RWPE1 (cell line): Measurements from ENCODE around the gene FADS3.
"Not testable (repeated sequence)": the region's sequence is repeated elsewhere in the genome, so short reads cannot be mapped to it uniquely, and the experiment has no call there.

Source experiments
- CTCF ChIA-PET: fragments of 350-600 bp; sonication (Branson Sonifier 250); formaldehyde crosslinking; extraction: SDS; loops from one replicate; lab custom pipeline; 2021; lab: Yijun Ruan, JAX
- POLR2A ChIA-PET: fragments of 400-600 bp; formaldehyde crosslinking; extraction: SDS; loops from one replicate; lab custom pipeline; 2020; ENCODE audit warnings: antibody characterized with exemption; ENCODE audit not compliant: low non-redundant PET; lab: Yijun Ruan, JAX
- DNase-seq: peaks from one replicate; pipeline ENCODE4 v3.0.0; 2012; ENCODE audit warnings: low spot score
- H3K27ac ChIP-seq: fragments of 450-650 bp; 2 replicates; pipeline ENCODE4 v1.5.1; 2017
- TF ChIP-seq, protein P1 (sequence below): fragments of 450-650 bp; conservative IDR thresholded peaks from 2 replicates; pipeline ENCODE4 v1.5.1; 2017; ENCODE audit warnings: low read depth, mild to moderate bottlenecking

Gene FADS3

DNA sequence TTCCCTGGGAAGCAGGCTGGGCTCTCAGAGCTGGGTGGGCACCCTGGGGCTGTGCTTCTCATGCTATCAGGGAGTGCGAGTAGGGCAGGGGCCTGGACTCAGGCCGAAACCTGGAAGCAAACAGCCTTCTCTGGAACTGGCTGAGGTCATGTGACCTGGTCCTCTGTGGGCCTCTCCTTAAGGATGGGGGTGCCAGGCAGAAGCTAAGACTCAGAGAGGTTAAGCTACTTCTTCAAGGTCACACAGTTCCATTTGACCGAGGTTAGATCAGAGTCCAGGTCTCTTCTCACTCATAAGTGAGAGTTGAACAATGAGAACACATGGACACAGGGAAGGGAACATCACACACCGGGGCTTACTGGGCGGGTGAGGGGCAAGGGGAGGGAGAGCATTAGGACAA lies 7.4 kb downstream of the FADS3 start:
- CTCF ChIA-PET, result interaction anchor here (1.2 kb wide), 1 partner anchor 10 kb away, joined by 5 read pairs; no protein-coding TSS in a partner anchor
- POLR2A ChIA-PET, result no interaction called here
- no peak for DNase-seq
- TF ChIP-seq, protein P1, sequence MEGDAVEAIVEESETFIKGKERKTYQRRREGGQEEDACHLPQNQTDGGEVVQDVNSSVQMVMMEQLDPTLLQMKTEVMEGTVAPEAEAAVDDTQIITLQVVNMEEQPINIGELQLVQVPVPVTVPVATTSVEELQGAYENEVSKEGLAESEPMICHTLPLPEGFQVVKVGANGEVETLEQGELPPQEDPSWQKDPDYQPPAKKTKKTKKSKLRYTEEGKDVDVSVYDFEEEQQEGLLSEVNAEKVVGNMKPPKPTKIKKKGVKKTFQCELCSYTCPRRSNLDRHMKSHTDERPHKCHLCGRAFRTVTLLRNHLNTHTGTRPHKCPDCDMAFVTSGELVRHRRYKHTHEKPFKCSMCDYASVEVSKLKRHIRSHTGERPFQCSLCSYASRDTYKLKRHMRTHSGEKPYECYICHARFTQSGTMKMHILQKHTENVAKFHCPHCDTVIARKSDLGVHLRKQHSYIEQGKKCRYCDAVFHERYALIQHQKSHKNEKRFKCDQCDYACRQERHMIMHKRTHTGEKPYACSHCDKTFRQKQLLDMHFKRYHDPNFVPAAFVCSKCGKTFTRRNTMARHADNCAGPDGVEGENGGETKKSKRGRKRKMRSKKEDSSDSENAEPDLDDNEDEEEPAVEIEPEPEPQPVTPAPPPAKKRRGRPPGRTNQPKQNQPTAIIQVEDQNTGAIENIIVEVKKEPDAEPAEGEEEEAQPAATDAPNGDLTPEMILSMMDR, result no peak
- H3K27ac ChIP-seq, result peak overlapping the region; percentile 51

DNA sequence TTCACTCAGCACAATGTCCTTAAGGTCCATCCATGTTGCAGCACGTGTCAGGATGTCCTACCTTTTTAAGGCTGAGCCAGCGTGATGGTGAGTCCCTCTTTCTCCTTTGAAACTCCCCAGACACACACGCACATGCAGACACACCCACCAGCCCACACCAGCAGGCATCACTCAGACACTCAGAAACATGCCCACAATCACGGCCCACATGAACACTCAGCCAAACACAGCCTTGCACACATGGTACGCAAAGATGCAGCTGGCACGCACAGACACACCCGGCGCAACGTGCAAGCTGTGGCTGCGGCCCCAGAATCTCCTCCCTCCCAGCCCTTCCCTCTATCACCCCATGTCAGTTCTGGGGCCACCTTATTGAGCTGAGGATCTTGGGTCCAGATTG lies 8.0 kb downstream of the FADS3 start:
- POLR2A ChIA-PET, result no interaction called here
- CTCF ChIA-PET, result interaction anchor here (1.2 kb wide), 1 partner anchor 10 kb away, joined by 5 read pairs; no protein-coding TSS in a partner anchor
- TF ChIP-seq, protein P1, result no peak
- H3K27ac ChIP-seq, result peak overlapping the region; percentile 51
- no peak for DNase-seq

DNA sequence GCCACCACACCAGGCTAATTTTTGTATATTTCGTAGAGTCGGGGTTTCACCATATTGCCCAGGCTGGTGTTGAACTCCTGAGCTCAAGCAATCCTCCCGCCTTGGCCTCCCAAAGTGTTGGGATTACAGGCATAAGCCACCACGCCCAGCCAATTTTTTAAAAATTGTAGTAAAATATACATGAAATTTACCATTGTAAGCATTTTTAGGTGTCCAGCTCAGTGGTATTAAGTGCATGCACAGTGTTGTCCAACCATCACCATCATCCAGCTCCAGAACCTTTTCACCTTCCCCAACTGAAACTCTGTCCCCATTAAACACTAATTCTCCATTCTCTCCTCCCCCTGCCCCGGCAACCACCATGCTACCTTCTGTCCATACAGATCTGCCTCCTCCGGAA lies 8.5 kb downstream of the FADS3 start:
- CTCF ChIA-PET, result interaction anchor here (1.2 kb wide), 2 partner anchors 9 to 48 kb away, joined by 3 to 5 read pairs; no protein-coding TSS in a partner anchor
- no peak for DNase-seq
- POLR2A ChIA-PET, result interaction anchor here (0.6 kb wide), 1 partner anchor 195 kb away, joined by 3 read pairs; no protein-coding TSS in a partner anchor
- peak overlapping the region; percentile 51 for H3K27ac ChIP-seq
- TF ChIP-seq, protein P1, result no peak

DNA sequence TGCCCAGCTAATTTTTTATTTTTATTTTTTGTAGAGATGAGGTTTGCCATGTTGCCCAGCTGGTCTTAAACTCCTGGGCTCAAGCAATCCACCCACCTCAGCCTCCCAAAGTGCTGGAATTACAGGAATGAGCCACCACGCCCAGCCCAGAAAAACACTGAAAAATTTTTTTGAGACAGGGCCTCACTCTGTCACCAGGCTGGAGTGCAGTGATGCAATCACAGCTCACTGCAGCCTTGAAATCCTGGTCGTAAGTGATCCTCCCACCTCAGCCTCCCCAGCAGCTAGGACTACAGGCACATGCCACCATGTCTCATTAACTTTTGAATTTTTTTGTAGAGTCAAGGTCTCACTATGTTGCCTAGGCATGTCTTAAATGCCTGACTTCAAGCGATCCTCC lies 9.1 kb downstream of the FADS3 start:
- CTCF ChIA-PET, result interaction anchor here (0.8 to 1.2 kb wide), 2 partner anchors 48 to 200 kb away, joined by 3 read pairs; no protein-coding TSS in a partner anchor
- not testable (repeated sequence) for DNase-seq
- POLR2A ChIA-PET, result interaction anchor here (0.6 kb wide), 1 partner anchor 195 kb away, joined by 3 read pairs; no protein-coding TSS in a partner anchor
- H3K27ac ChIP-seq, result peak overlapping the region; percentile 51

DNA sequence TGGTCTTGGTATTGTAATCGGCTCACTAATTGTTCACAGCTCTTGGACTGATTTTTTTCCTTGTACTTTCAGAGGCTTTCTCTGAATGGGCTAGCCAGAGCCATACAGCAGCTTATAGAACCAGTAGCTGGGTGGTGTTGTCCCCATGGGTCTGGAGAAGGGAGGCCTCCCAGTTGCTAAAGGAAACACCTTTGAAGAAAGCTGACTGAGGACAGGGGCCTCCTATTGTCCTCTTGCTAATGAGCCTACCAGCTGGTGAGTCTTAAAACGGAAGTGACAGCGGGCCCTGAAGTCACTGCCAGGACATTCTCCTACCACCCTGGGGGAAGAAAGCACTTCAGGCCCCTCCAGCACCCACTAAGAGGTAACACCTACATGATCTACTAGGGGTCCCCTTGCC lies 9.9 kb downstream of the FADS3 start:
- CTCF ChIA-PET, result interaction anchor here (0.6 to 1.2 kb wide), 3 partner anchors 11 to 201 kb away, joined by 3 to 4 read pairs (median 4); no protein-coding TSS in a partner anchor
- peak overlapping the region; percentile 51 for H3K27ac ChIP-seq
- no peak for DNase-seq
- POLR2A ChIA-PET, result no interaction called here
- TF ChIP-seq, protein P1, result no peak

DNA sequence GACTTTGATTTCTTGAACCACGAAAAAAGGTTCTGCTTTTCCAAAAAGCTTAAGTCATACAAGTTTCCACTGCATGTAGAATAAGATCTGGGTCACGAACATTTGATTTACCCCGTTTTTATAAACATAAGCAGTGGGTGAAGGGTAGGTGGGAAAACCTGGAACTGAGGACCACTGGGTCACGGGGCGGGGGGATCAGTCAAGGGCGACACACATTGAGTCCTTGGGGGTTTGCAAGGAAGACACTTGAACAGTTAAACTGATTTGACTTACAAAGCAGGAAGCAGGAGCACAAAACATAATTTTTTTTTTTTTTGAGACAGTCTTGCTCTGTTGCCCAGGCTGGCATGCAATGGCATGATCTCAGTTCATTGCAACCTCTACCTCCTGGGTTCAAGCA lies 10.9 kb downstream of the FADS3 start:
- peak overlapping the region; percentile 30 for H3K27ac ChIP-seq
- TF ChIP-seq, protein P1, result no peak
- DNase-seq, result no peak
- CTCF ChIA-PET, result interaction anchor here (0.5 to 1.0 kb wide), 2 partner anchors 10 to 49 kb away, joined by 3 read pairs; no protein-coding TSS in a partner anchor
- POLR2A ChIA-PET, result no interaction called here

DNA sequence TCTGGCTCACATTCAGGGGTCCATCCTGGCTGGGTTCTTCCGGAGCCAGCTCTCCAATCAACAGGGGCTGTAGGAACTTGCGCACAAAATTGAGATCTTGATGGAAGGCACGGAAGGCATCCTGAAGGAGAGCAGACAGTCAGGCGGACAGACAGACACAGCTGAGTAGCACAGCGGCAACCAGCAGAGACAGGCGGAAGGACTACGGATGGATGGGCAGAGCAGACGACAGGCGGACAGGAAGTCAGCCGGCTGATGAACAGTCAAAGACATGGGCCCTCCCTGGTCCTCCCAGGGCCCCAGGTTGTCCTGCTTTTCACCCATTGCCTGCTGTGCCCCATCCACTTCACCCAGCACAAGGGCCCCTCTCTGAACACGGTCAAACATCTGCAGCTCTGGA lies 11.3 kb downstream of the FADS3 start:
- POLR2A ChIA-PET, result no interaction called here
- TF ChIP-seq, protein P1, result no peak
- H3K27ac ChIP-seq, result peak overlapping the region; percentile 30
- CTCF ChIA-PET, result interaction anchor here (0.6 to 1.0 kb wide), 2 partner anchors 10 to 36 kb away, joined by 3 read pairs; no protein-coding TSS in a partner anchor
- no peak for DNase-seq
